Measurements from ENCODE around the gene GPX2. TPM values are rescaled to one million over a fixed set of nuclear protein-coding genes. Genes with fewer than 3 reads are reported as not detected.

GPX2 gene
- 174 to 317 TPM (median 203 TPM) in 5 replicates for total RNA-seq (2022; extraction: Qiagen RNA extraction; ENCODE audit: low read depth)

GRCh38 chr14:64942531-64943111, at the start of gene GPX2:
Gene GPX2 (minus strand): TSS chr14:64942745. CDS start chr14:64942726, 19 bp downstream.

GRCh38 chr14:64986648-64987437, 44.3 kb upstream of the GPX2 start, which contains the start of gene FNTB:
Gene FNTB (plus strand): TSS chr14:64986895. CDS start chr14:64986954, 59 bp downstream.

GRCh38 chr14:64971943-64972791, 29.6 kb upstream of the GPX2 start, which contains the start of gene RAB15:
Gene RAB15 (minus strand): TSS chr14:64972336. CDS start chr14:64972076, 260 bp downstream.

GRCh38 chr14:64914237-64915028, 28.1 kb downstream of the GPX2 start, which contains the start of gene CHURC1:
Gene CHURC1 (plus strand): TSS chr14:64914455. CDS start chr14:64914496, 41 bp downstream.

Other genes with a start within 250 kb of the GPX2 start
- gene PLEKHG3, start 238.3 kb downstream of the GPX2 start, total RNA-seq (2022; extraction: Qiagen RNA extraction; ENCODE audit: low read depth): 21.0 to 34.4 TPM (median 31.7 TPM) in 5 replicates
- gene SPTB, start 62.8 kb downstream of the GPX2 start, total RNA-seq (2022; extraction: Qiagen RNA extraction; ENCODE audit: low read depth): 1.5 to 2.5 TPM (median 2.0 TPM) in 5 replicates
- gene CHURC1, start 28.3 kb downstream of the GPX2 start, total RNA-seq (2022; extraction: Qiagen RNA extraction; ENCODE audit: low read depth): 76.0 to 129 TPM (median 85.3 TPM) in 5 replicates
- 20.2 to 23.6 TPM (median 22.2 TPM) in 5 replicates for gene RAB15, start 29.6 kb upstream of the GPX2 start, total RNA-seq (2022; extraction: Qiagen RNA extraction; ENCODE audit: low read depth)
- gene FNTB, start 44.1 kb upstream of the GPX2 start, total RNA-seq (2022; extraction: Qiagen RNA extraction; ENCODE audit: low read depth): 21.3 to 28.0 TPM (median 22.8 TPM) in 5 replicates
- 52.9 to 73.0 TPM (median 58.8 TPM) in 5 replicates for gene MAX, start 159.8 kb upstream of the GPX2 start, total RNA-seq (2022; extraction: Qiagen RNA extraction; ENCODE audit: low read depth)